CD4-positive, alpha-beta T cell treated with Interleukin-12 subunit alpha and Interleukin-12 subunit beta, for 1 hour (primary cell): ENCODE data around the gene IGF2BP3.

Experiments used
- DNase-seq: peaks from one replicate; pipeline ENCODE4 v3.0.0-alpha.2; 2020

IGF2BP3 gene

GRCh38 chr7:23472046-23472445 is 1.8 kb upstream of the IGF2BP3 start:
- no peak for DNase-seq

GRCh38 chr7:23471106-23471859 is 992 bp upstream of the IGF2BP3 start:
- no peak for DNase-seq

DNA sequence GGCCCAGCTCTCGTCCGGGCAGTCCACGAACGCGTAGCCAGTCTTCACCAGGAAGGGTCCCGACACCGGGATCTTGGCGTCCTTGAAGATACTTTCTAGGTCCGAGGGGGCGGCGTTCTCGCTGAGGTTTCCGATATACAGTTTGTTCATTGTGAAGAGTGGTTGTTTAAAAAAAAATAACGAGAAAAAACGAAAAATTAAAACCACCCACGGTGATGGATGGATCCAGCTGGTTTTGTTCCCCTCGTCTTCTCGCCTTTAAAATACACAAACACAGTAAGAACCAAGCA is 385 bp downstream of the IGF2BP3 start:
- DNase-seq = no peak

GRCh38 chr7:23469150-23469960 is 936 bp downstream of the IGF2BP3 start:
- no peak for DNase-seq

DNA sequence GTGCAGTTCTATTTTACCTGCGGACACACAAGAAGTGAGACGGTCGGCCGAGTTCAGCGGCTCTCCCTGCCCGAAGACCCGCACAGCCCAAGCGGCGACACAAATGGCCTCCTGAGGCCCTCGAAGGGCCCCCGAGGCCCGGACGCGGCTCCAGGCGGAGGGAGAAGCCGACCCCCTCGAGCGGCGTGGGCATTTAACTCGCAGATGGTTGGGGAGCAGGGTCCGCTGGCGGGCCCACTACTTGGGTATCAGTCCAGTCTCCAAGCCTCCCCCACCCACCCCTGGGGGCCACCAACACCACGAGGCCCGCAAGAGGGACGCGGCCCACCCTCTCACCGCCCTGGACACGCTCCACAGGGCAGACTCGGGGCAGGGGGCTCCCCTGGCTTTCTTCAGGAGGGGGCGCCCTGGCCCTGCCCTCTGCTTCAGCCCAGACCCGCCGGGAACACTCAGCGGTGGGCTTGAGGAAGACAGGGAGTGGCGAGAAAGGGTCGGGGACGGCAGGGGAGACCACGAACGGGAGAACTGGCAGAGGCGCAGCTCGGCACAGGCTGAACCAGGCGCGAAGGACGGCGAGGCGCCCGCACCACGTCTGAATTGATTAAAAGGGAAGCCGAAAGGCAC is 1.7 kb downstream of the IGF2BP3 start:
- DNase-seq = no peak

- DNase-seq = no peak
Observed at GRCh38 chr7:23467806-23468525, 2.3 kb downstream of the IGF2BP3 start.

DNA sequence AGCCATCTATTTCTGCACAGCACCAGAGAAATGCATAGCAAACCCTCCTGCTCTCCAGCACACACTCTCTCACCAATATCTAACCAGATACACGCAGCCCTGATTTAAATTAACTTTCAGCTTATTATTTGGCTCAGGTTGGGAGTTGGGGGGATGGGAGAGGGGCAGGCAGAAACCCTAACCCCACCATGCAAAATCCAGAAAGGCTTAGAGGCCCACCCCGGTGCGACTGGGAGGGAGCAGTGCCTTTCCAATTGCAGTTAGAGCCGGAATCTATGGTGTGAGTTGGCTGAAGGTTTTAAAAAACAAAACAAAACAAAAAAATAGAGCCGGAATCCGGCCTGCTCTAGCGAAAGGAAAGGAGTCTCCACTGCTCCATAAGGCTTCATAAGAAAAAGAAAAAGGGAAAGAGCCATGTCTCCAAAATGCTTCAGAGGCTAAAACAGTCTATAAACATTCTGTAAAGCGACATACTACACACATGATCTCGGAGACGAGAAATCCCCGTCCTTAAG is 2.9 kb downstream of the IGF2BP3 start:
- DNase-seq = no peak

- no peak for DNase-seq
Observed at GRCh38 chr7:23462846-23463245, 7.4 kb downstream of the IGF2BP3 start.

- no peak for DNase-seq
Observed at GRCh38 chr7:23458044-23458443, 12.2 kb downstream of the IGF2BP3 start.

GRCh38 chr7:23456093-23456492 is 14.2 kb downstream of the IGF2BP3 start:
- no peak for DNase-seq

- DNase-seq = no peak
Observed at GRCh38 chr7:23454881-23455526, 15.3 kb downstream of the IGF2BP3 start.

- no peak for DNase-seq
Observed at GRCh38 chr7:23450518-23450917, 19.8 kb downstream of the IGF2BP3 start.

DNA sequence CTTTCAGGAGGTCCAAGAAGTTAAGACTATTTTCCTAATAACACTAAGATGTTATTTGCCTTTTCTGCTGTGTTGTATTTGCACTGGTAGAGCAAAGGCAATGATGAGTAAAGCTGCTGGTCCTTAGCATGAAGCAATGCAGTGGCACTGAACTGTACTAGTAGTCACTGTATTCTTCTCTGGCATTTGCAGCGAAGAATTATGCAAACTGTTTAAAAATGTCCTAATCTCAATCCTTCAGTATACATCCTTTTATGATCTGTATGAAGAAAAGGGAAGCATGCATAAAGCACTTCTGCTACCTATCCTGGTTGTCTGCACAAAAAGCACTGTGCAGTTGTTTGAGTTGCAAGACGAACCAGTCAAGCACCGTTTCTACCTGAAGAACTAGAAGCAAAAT is 20.4 kb downstream of the IGF2BP3 start:
- DNase-seq = no peak

GRCh38 chr7:23445326-23445725 is 25.0 kb downstream of the IGF2BP3 start:
- no peak for DNase-seq

- no peak for DNase-seq
Observed at GRCh38 chr7:23443974-23444373, 26.3 kb downstream of the IGF2BP3 start.

- DNase-seq = no peak
Observed at GRCh38 chr7:23438171-23438570, 32.1 kb downstream of the IGF2BP3 start.

- no peak for DNase-seq
Observed at GRCh38 chr7:23434147-23434917, 36.0 kb downstream of the IGF2BP3 start.

GRCh38 chr7:23431702-23432199 is 38.5 kb downstream of the IGF2BP3 start:
- DNase-seq = no peak

DNA sequence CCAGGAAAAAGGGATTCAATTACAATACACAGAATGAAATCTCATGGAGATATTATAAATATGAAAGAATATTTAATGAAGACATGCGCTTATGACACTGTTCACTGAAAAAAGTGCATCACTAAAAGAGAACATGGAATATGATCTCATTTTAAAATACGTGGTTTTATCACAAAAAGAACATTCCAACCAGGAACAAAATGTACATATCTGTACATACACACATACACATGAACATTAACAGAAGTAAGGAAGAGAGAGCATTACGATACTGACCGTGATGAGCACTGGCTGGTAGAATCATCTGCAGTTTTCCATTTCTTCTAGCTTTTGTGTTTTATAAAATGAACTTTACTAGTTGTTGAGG is 39.4 kb downstream of the IGF2BP3 start:
- DNase-seq = no peak

DNA sequence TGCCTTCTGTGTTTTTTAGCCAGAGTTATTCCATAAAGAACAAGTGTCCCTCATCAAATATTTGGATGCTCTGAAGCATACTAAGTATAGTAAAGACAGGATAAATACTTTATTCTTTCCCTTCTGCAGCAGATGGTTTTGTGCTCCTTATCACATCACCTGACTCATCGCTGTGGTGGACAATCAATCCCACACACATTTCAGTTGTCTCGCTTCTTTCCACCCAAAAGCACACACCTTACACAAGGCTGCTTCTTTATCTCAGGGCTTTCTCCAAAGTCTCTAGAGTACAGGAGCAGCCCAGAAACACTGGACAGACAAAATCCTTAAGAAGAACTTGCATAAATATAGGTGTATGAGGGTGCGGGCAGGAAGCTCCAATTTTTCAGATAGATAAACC is 43.4 kb downstream of the IGF2BP3 start:
- DNase-seq = no peak

- DNase-seq = no peak
Observed at GRCh38 chr7:23422909-23423308, 47.4 kb downstream of the IGF2BP3 start.

GRCh38 chr7:23422384-23422783 is 47.9 kb downstream of the IGF2BP3 start:
- DNase-seq = no peak
